ENCODE data around the gene SLC12A2.

DNA sequence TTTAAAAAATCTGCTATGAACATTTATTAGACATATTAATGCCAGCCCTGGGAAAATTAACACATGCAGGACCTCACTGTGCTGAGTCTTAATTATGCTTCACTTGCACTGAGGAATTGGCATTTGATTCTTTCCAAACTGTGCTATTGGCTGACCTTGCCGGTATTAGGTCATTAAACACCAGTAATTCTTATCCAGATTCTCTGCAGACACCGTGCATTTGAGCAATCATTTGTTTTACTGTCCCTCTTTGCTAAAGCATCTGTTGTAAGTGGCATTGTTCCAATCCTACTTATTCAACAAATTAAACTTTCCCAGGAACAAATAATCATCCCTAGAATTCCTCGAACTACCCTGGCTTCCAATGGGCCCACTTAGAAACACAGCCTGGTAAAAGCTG lies 145.0 kb downstream of the SLC12A2 start:
- TF ChIP-seq, protein P1, sequence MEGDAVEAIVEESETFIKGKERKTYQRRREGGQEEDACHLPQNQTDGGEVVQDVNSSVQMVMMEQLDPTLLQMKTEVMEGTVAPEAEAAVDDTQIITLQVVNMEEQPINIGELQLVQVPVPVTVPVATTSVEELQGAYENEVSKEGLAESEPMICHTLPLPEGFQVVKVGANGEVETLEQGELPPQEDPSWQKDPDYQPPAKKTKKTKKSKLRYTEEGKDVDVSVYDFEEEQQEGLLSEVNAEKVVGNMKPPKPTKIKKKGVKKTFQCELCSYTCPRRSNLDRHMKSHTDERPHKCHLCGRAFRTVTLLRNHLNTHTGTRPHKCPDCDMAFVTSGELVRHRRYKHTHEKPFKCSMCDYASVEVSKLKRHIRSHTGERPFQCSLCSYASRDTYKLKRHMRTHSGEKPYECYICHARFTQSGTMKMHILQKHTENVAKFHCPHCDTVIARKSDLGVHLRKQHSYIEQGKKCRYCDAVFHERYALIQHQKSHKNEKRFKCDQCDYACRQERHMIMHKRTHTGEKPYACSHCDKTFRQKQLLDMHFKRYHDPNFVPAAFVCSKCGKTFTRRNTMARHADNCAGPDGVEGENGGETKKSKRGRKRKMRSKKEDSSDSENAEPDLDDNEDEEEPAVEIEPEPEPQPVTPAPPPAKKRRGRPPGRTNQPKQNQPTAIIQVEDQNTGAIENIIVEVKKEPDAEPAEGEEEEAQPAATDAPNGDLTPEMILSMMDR (IDR thresholded peaks at IDR 0.05): no peak
- no peak for TF ChIP-seq POLR2AphosphoS5 (IDR thresholded peaks at IDR 0.05; ENCODE audit: low read depth, low read length)

Measured in Panc1 (cell line).